Liver (tissue), 9 donors: ENCODE measurements around the gene MYBPC2. TPM values are rescaled to one million over a fixed set of nuclear protein-coding genes. Genes with fewer than 3 reads are reported as not detected.

Source experiments
- DNase-seq: peaks from one replicate; pipeline ENCODE4 v3.0.0-alpha.2; 2017; ENCODE audit warnings: low spot score
- H3K27ac ChIP-seq, 2 donors: one replicate each; pipeline ENCODE4 v1.7.0; 2013; ENCODE audit warnings: inconsistent platforms in 2 of 2, low read length in 2 of 2, control low read depth in 1 of 2, low read depth in 1 of 2, mild to moderate bottlenecking in 1 of 2
- H3K27me3 ChIP-seq, 4 donors: one replicate each; pipeline versions ENCODE4 v1.6.1 to v1.7.0; 2013; ENCODE audit warnings: low read length in 3 of 4, inconsistent platforms in 1 of 4, mild to moderate bottlenecking in 1 of 4, moderate library complexity in 1 of 4; ENCODE audit not compliant: control insufficient read depth in 4 of 4, insufficient read depth in 4 of 4
- H3K36me3 ChIP-seq, 4 donors: one replicate each; pipeline versions ENCODE4 v1.6.1 to v1.7.0; 2013; ENCODE audit warnings: low read length in 3 of 4, mild to moderate bottlenecking in 3 of 4, low read depth in 1 of 4, moderate library complexity in 1 of 4; ENCODE audit not compliant: control insufficient read depth in 4 of 4, insufficient read depth in 3 of 4
- H3K4me1 ChIP-seq, 4 donors: one replicate each; pipeline versions ENCODE4 v1.6.1 to v1.7.0; 2013; ENCODE audit warnings: low read length in 3 of 4, mild to moderate bottlenecking in 3 of 4, moderate library complexity in 1 of 4; ENCODE audit not compliant: control insufficient read depth in 4 of 4, insufficient read depth in 4 of 4
- H3K4me3 ChIP-seq, 3 donors: one replicate each; pipeline versions ENCODE4 v1.6.1 to v1.7.0; 2013; ENCODE audit warnings: low read length in 3 of 3, control low read depth in 1 of 3, low read depth in 1 of 3, mild to moderate bottlenecking in 1 of 3
- H3K9ac ChIP-seq, 2 donors: one replicate each; pipeline ENCODE4 v1.7.0; 2013; ENCODE audit warnings: low read length in 2 of 2, mild to moderate bottlenecking in 2 of 2, moderate library complexity in 2 of 2, control low read depth in 1 of 2, low read depth in 1 of 2
- H3K9me3 ChIP-seq, 4 donors: one replicate each; pipeline versions ENCODE4 v1.6.1 to v1.7.0; 2013; ENCODE audit warnings: low read length in 3 of 4; ENCODE audit not compliant: control insufficient read depth in 4 of 4
- EGR1 ChIP-seq, 2 donors: IDR thresholded peaks; 2 replicates each; pipeline ENCODE4 v1.6.1; 2016 to 2018; ENCODE audit warnings: antibody characterized with exemption in 2 of 2, low read depth in 2 of 2
- FOXA1 ChIP-seq: IDR thresholded peaks from 2 replicates; pipeline ENCODE4 v1.6.1; 2016; ENCODE audit warnings: antibody characterized with exemption
- FOXA2 ChIP-seq: IDR thresholded peaks from 2 replicates; pipeline ENCODE4 v1.6.1; 2016; ENCODE audit warnings: antibody characterized with exemption
- GABPA ChIP-seq, 2 donors: IDR thresholded peaks in 1 of 2; conservative IDR thresholded peaks in 1 of 2; 2 replicates each; pipeline ENCODE4 v1.6.1; 2016; ENCODE audit warnings: antibody characterized with exemption in 2 of 2, mild to moderate bottlenecking in 1 of 2, moderate library complexity in 1 of 2
- HNF4A ChIP-seq, 2 donors: conservative IDR thresholded peaks; 2 replicates each; pipeline ENCODE4 v1.6.1; 2016; ENCODE audit warnings: antibody characterized with exemption in 2 of 2, mild to moderate bottlenecking in 2 of 2
- HNF4G ChIP-seq: IDR thresholded peaks from 2 replicates; pipeline ENCODE4 v1.6.1; 2016; ENCODE audit warnings: antibody characterized with exemption
- JUND ChIP-seq, 2 donors: IDR thresholded peaks; 2 replicates each; pipeline ENCODE4 v1.6.1; 2016; ENCODE audit warnings: antibody characterized with exemption in 2 of 2
- MAX ChIP-seq: IDR thresholded peaks from 2 replicates; pipeline ENCODE4 v1.6.1; 2016; ENCODE audit warnings: antibody characterized with exemption
- NR2F2 ChIP-seq: IDR thresholded peaks from 2 replicates; pipeline ENCODE4 v1.6.1; 2016; ENCODE audit warnings: antibody characterized with exemption
- RXRA ChIP-seq, 2 donors: IDR thresholded peaks; 2 replicates each; pipeline ENCODE4 v1.6.1; 2017 to 2018; ENCODE audit warnings: antibody characterized with exemption in 2 of 2, mild to moderate bottlenecking in 1 of 2
- SP1 ChIP-seq: IDR thresholded peaks from 2 replicates; pipeline ENCODE4 v1.6.1; 2018; ENCODE audit warnings: antibody characterized with exemption, mild to moderate bottlenecking
- TAF1 ChIP-seq: conservative IDR thresholded peaks from 2 replicates; pipeline ENCODE4 v1.6.1; 2016; ENCODE audit warnings: antibody characterized with exemption, mild to moderate bottlenecking
- YY1 ChIP-seq: IDR thresholded peaks from 2 replicates; pipeline ENCODE4 v1.6.1; 2016; ENCODE audit warnings: antibody characterized with exemption, mild to moderate bottlenecking
- WGBS: extraction: QIAGEN DNeasy Blood & Tissue Kit; methylation state at CpG from one replicate; pipeline ENCODE4 v1.1.7; 2013; 5-methylcytosine and 5-hydroxymethylcytosine counted together
- polyA plus RNA-seq, 2 donors: library from polyadenylated mRNA; stranded (reverse) in 1 of 2; unstranded in 1 of 2; fragments of 200-250 nt in 1 of 2; fragments of >200 nt in 1 of 2; fragmentation: Nextera tagmentation in 1 of 2; extraction: Ambion mirVana in 1 of 2; gene quantifications; one replicate each; pipeline versions ENCODE4 v1.2.1 to v1.2.3, GENCODE V29; 2013 to 2015
- total RNA-seq, 2 donors: library from RNA; depleted of rRNA; stranded (reverse); fragments of >200 nt; gene quantifications; one replicate each; pipeline ENCODE4 v1.2.3, GENCODE V29; 2014
- TF ChIP-seq, protein P1 (sequence below): IDR thresholded peaks from 2 replicates; pipeline ENCODE4 v1.6.1; 2016; ENCODE audit warnings: antibody characterized with exemption, mild to moderate bottlenecking
- TF ChIP-seq, protein P2 (sequence below): IDR thresholded peaks from 2 replicates; pipeline ENCODE4 v1.6.1; 2016; ENCODE audit warnings: antibody characterized with exemption
- TF ChIP-seq, protein P3 (sequence below): IDR thresholded peaks from 2 replicates; pipeline ENCODE4 v1.6.1; 2016; ENCODE audit warnings: antibody characterized with exemption
- donor health status: healthy.
- donor health status: healthy.
- donor health status: healthy.
- donor health status: healthy.
- donor health status: healthy.

Gene MYBPC2
- total and polyA plus RNA-seq, 4 donors: under 0.01 TPM; not detected in 3

GRCh38 chr19:50417111-50418081 lies 15.3 kb upstream of the MYBPC2 start:
- H3K9me3 ChIP-seq: no peaks in the 10 kb centered on the region
- no peak overlapping the region for H3K27ac ChIP-seq
- peaks cover 0 to 3% (median 0%) of the 10 kb centered on the region in 4 donors for H3K27me3 ChIP-seq
- no peak overlapping the region for H3K9ac ChIP-seq
- WGBS: 63% methylated on average over 42 of the region's 42 CpGs
- no peak overlapping the region for H3K4me3 ChIP-seq
- DNase-seq: no peak
- H3K4me1 ChIP-seq: no peaks in the 10 kb centered on the region
- H3K36me3 ChIP-seq: no peaks in the 10 kb centered on the region
- TF ChIP-seq HNF4A (conservative IDR thresholded peaks at IDR 0.05) (no peak), FOXA1 (no peak), EGR1 (IDR thresholded peaks at IDR 0.05; ENCODE audit: low read depth in 2 of 2) (no peak), YY1 (no peak), HNF4G (no peak), SP1 (no peak), NR2F2 (no peak), MAX (no peak), JUND (IDR thresholded peaks at IDR 0.05) (no peak)
- TF ChIP-seq, protein P1, sequence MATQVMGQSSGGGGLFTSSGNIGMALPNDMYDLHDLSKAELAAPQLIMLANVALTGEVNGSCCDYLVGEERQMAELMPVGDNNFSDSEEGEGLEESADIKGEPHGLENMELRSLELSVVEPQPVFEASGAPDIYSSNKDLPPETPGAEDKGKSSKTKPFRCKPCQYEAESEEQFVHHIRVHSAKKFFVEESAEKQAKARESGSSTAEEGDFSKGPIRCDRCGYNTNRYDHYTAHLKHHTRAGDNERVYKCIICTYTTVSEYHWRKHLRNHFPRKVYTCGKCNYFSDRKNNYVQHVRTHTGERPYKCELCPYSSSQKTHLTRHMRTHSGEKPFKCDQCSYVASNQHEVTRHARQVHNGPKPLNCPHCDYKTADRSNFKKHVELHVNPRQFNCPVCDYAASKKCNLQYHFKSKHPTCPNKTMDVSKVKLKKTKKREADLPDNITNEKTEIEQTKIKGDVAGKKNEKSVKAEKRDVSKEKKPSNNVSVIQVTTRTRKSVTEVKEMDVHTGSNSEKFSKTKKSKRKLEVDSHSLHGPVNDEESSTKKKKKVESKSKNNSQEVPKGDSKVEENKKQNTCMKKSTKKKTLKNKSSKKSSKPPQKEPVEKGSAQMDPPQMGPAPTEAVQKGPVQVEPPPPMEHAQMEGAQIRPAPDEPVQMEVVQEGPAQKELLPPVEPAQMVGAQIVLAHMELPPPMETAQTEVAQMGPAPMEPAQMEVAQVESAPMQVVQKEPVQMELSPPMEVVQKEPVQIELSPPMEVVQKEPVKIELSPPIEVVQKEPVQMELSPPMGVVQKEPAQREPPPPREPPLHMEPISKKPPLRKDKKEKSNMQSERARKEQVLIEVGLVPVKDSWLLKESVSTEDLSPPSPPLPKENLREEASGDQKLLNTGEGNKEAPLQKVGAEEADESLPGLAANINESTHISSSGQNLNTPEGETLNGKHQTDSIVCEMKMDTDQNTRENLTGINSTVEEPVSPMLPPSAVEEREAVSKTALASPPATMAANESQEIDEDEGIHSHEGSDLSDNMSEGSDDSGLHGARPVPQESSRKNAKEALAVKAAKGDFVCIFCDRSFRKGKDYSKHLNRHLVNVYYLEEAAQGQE: no peak
- TF ChIP-seq, protein P2, sequence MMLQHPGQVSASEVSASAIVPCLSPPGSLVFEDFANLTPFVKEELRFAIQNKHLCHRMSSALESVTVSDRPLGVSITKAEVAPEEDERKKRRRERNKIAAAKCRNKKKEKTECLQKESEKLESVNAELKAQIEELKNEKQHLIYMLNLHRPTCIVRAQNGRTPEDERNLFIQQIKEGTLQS: no peak
- TF ChIP-seq, protein P3, sequence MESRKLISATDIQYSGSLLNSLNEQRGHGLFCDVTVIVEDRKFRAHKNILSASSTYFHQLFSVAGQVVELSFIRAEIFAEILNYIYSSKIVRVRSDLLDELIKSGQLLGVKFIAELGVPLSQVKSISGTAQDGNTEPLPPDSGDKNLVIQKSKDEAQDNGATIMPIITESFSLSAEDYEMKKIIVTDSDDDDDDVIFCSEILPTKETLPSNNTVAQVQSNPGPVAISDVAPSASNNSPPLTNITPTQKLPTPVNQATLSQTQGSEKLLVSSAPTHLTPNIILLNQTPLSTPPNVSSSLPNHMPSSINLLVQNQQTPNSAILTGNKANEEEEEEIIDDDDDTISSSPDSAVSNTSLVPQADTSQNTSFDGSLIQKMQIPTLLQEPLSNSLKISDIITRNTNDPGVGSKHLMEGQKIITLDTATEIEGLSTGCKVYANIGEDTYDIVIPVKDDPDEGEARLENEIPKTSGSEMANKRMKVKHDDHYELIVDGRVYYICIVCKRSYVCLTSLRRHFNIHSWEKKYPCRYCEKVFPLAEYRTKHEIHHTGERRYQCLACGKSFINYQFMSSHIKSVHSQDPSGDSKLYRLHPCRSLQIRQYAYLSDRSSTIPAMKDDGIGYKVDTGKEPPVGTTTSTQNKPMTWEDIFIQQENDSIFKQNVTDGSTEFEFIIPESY: no peak

GRCh38 chr19:50418176-50419021 lies 14.3 kb upstream of the MYBPC2 start, which contains the start of gene SPIB:
Gene SPIB (plus strand): TSS chr19:50418938. CDS start chr19:50418963, 25 bp downstream.
- H3K4me1 ChIP-seq: no peaks in the 10 kb centered on the region
- H3K9ac ChIP-seq: no peak within 1 kb of the TSS
- 24% methylated on average over 34 of the region's 34 CpGs for WGBS
- DNase-seq: no peak
- no peak within 1 kb of the TSS for H3K27ac ChIP-seq
- H3K4me3 ChIP-seq: no peak within 1 kb of the TSS
- H3K36me3 ChIP-seq: no peaks in the 10 kb centered on the region
- peaks cover 0 to 3% (median 0%) of the 10 kb centered on the region in 4 donors for H3K27me3 ChIP-seq
- no peaks in the 10 kb centered on the region for H3K9me3 ChIP-seq
- TF ChIP-seq, protein P3: no peak
- TF ChIP-seq RXRA (IDR thresholded peaks at IDR 0.05): no peak
- no peak for TF ChIP-seq YY1
- TF ChIP-seq, protein P2: no peak
- TF ChIP-seq SP1: no peak
- no peak for TF ChIP-seq FOXA2
- no peak for TF ChIP-seq EGR1 (IDR thresholded peaks at IDR 0.05; ENCODE audit: low read depth in 2 of 2)
- TF ChIP-seq HNF4G: no peak
- no peak for TF ChIP-seq TAF1
- TF ChIP-seq FOXA1: no peak
- TF ChIP-seq GABPA (IDR thresholded peaks at IDR 0.05 in 1 of 2, conservative IDR thresholded peaks at IDR 0.05 in 1 of 2): no peak
- TF ChIP-seq, protein P1: no peak
- TF ChIP-seq HNF4A (conservative IDR thresholded peaks at IDR 0.05): no peak
